Endothelial cell of umbilical vein (primary cell): Measurements from ENCODE around the gene SAYSD1. TPM values are rescaled to one million over a fixed set of nuclear protein-coding genes. Genes with fewer than 3 reads are reported as not detected.

Experiments used
- BruUV-seq: library from RNA; stranded (reverse); fragments of 400-500 nt; replicated peaks from 2 replicates; lab custom pipeline; 2021; lab: Mats Ljungman, UMichigan
- CTCF ChIA-PET: fragments of 300-600, 350-600 bp; sonication (Branson Sonifier 250); formaldehyde crosslinking; loops from one replicate; lab custom pipeline; 2021; ENCODE audit warnings: antibody characterized with exemption, inconsistent platforms; lab: Charles Lee
- POLR2A ChIA-PET: fragments of 300-600, 350-600 bp; sonication (Branson Sonifier 250); formaldehyde crosslinking; loops from one replicate; lab custom pipeline; 2021; ENCODE audit warnings: antibody characterized with exemption, inconsistent platforms; lab: Charles Lee
- DNase-seq: peaks from one replicate; pipeline ENCODE4 v3.0.0-alpha.2; 2011; ENCODE audit warnings: low read depth, low spot score
- FAIRE-seq: peaks from 2 replicates; lab custom pipeline; 2011; peaks lifted over from hg19 to GRCh38; lab: Jason Lieb, UNC
- H2AFZ ChIP-seq: 2 replicates; pipeline ENCODE4 v1.6.0; 2012; ENCODE audit warnings: low read depth, low read length, control low read depth, inconsistent platforms
- H3K27ac ChIP-seq: 2 replicates; pipeline ENCODE4 v1.5.1; 2011; ENCODE audit warnings: low read depth, mild to moderate bottlenecking, control low read depth, low read length, moderate library complexity; ENCODE audit not compliant: insufficient read depth
- H3K27me3 ChIP-seq, 2 experiments: 2 replicates each; pipeline versions ENCODE4 v1.6.0 to v1.6.1; 2011; ENCODE audit warnings: low read length in 2 of 2, mixed read lengths in 1 of 2; ENCODE audit not compliant: control insufficient read depth in 2 of 2, insufficient read depth in 2 of 2
- H3K36me3 ChIP-seq, 2 experiments: 2 replicates in 1 of 2; 3 replicates in 1 of 2; pipeline ENCODE4 v1.5.1; 2011; ENCODE audit warnings: low read length in 2 of 2, mild to moderate bottlenecking in 1 of 2, moderate library complexity in 1 of 2; ENCODE audit not compliant: control insufficient read depth in 2 of 2, insufficient read depth in 2 of 2; ENCODE audit errors: extremely low read depth in 1 of 2
- H3K4me1 ChIP-seq: 3 replicates; pipeline ENCODE4 v1.5.1; 2011; ENCODE audit warnings: mild to moderate bottlenecking, low read length; ENCODE audit not compliant: control insufficient read depth, insufficient read depth; ENCODE audit errors: extremely low read depth
- H3K4me2 ChIP-seq: 2 replicates; pipeline ENCODE4 v1.6.1; 2011; ENCODE audit warnings: low read length, control low read depth, mixed read lengths; ENCODE audit not compliant: insufficient read depth
- H3K4me3 ChIP-seq, 3 experiments: fragments of 200-600 bp in 1 of 3; sonication (generic), shearing (Covaris generic) in 1 of 3; replicated peaks in 1 of 3; 2 replicates each; pipeline ENCODE4 v1.5.1; 2011 to 2016; ENCODE audit warnings: control low read depth in 3 of 3, low read length in 3 of 3, mild to moderate bottlenecking in 2 of 3, inconsistent platforms in 1 of 3, low read depth in 1 of 3, moderate library complexity in 1 of 3; ENCODE audit not compliant: insufficient read depth in 1 of 3
- H3K79me2 ChIP-seq: 2 replicates; pipeline ENCODE4 v1.6.0; 2012; ENCODE audit warnings: low read length, inconsistent platforms; ENCODE audit not compliant: control insufficient read depth, insufficient read depth
- H3K9ac ChIP-seq: replicated peaks from 2 replicates; pipeline ENCODE3; 2011; ENCODE audit warnings: low read length, control low read depth; ENCODE audit not compliant: insufficient read depth; ENCODE audit errors: extremely low read depth
- H3K9me1 ChIP-seq: replicated peaks from 3 replicates; pipeline ENCODE4 v1.6.0; 2011; ENCODE audit warnings: mild to moderate bottlenecking, low read length; ENCODE audit not compliant: control insufficient read depth, insufficient read depth; ENCODE audit errors: extremely low read depth
- H3K9me3 ChIP-seq: replicated peaks from 2 replicates; pipeline ENCODE4 v1.5.1; 2012; ENCODE audit warnings: low read length, inconsistent platforms; ENCODE audit not compliant: control insufficient read depth, insufficient read depth
- H4K20me1 ChIP-seq: replicated peaks from 2 replicates; pipeline ENCODE3; 2011; ENCODE audit warnings: mild to moderate bottlenecking, low read length; ENCODE audit not compliant: control insufficient read depth, insufficient read depth; ENCODE audit errors: extremely low read depth
- EZH2 ChIP-seq: IDR thresholded peaks from 2 replicates; pipeline ENCODE4 v1.6.1; 2012; ENCODE audit warnings: borderline replicate concordance, low read depth, mild to moderate bottlenecking, moderate library complexity, low read length, inconsistent platforms; ENCODE audit not compliant: severe bottlenecking
- FOS ChIP-seq: IDR thresholded peaks from 2 replicates; pipeline ENCODE4 v1.6.1; 2011; ENCODE audit warnings: mild to moderate bottlenecking, low read length, moderate library complexity, borderline replicate concordance; ENCODE audit not compliant: insufficient read depth
- GATA2 ChIP-seq: IDR thresholded peaks from 2 replicates; pipeline ENCODE4 v1.7.0; 2011; ENCODE audit warnings: low read depth, mild to moderate bottlenecking, moderate library complexity, mixed read lengths, low read length; ENCODE audit not compliant: insufficient read length, insufficient read depth
- JUN ChIP-seq: IDR thresholded peaks from 2 replicates; pipeline ENCODE4 v1.6.1; 2011; ENCODE audit warnings: borderline replicate concordance, low read depth; ENCODE audit not compliant: insufficient read length, insufficient read depth
- MYC ChIP-seq: IDR thresholded peaks from one replicate; pipeline ENCODE4 v1.6.1; 2011; ENCODE audit warnings: mild to moderate bottlenecking, low read depth, low read length
- POLR2A ChIP-seq: IDR thresholded peaks from 2 replicates; pipeline ENCODE4 v1.6.1; 2012; ENCODE audit warnings: low read depth, mild to moderate bottlenecking, control low read depth, low read length
- POLR2AphosphoS5 ChIP-seq: IDR thresholded peaks from 2 replicates; pipeline ENCODE4 v1.6.1; 2012; ENCODE audit warnings: low read depth, mild to moderate bottlenecking, control low read depth, low read length, moderate library complexity; ENCODE audit not compliant: insufficient read depth
- dilution Hi-C: fragments of 300-500 bp; cut with MboI; formaldehyde crosslinking; loops from one replicate; pipeline ENCODE4 v1.15.0; 2019; ENCODE audit warnings: low sequenced_read_pairs; ENCODE audit not compliant: extremely low pct_ligation_motif_present
- intact Hi-C: fragments of 100-400 bp; cut with micrococcal nuclease; formaldehyde crosslinking; loops from one replicate; pipeline ENCODE4 v1.10.0; 2022
- polyA plus RNA-seq, 4 experiments: library from polyadenylated mRNA; depleted of rRNA in 3 of 4; stranded (reverse) in 3 of 4; unstranded in 1 of 4; fragments of >200 nt; gene quantifications; 2 replicates each; pipeline versions ENCODE4 v1.2.1 to v1.2.3, GENCODE V29; 2011 to 2012; ENCODE audit warnings: missing spikeins in 1 of 4
- total RNA-seq: library from RNA; stranded (reverse); gene quantifications from 2 replicates; pipeline ENCODE4 v1.2.3, GENCODE V29; 2021
- TF ChIP-seq, protein P1 (sequence below), 2 donors: IDR thresholded peaks; 1 replicate in 1 of 2; 2 replicates in 1 of 2; pipeline ENCODE4 v1.5.1; 2011; ENCODE audit warnings: low read length in 2 of 2, mild to moderate bottlenecking in 2 of 2, moderate library complexity in 2 of 2, control low read depth in 1 of 2, inconsistent platforms in 1 of 2, low read depth in 1 of 2; ENCODE audit not compliant: insufficient read depth in 1 of 2; ENCODE audit errors: extremely low read depth in 1 of 2
- TF ChIP-seq, protein P2 (sequence below): IDR thresholded peaks from 2 replicates; pipeline ENCODE4 v1.6.1; 2011; ENCODE audit not compliant: insufficient read depth, insufficient read length

Gene SAYSD1
- total and polyA plus RNA-seq, 2 donors (not counting 3 experiments of a cell fraction or from before 2014, with no cell fraction given): 9.0 to 9.7 TPM

DNA sequence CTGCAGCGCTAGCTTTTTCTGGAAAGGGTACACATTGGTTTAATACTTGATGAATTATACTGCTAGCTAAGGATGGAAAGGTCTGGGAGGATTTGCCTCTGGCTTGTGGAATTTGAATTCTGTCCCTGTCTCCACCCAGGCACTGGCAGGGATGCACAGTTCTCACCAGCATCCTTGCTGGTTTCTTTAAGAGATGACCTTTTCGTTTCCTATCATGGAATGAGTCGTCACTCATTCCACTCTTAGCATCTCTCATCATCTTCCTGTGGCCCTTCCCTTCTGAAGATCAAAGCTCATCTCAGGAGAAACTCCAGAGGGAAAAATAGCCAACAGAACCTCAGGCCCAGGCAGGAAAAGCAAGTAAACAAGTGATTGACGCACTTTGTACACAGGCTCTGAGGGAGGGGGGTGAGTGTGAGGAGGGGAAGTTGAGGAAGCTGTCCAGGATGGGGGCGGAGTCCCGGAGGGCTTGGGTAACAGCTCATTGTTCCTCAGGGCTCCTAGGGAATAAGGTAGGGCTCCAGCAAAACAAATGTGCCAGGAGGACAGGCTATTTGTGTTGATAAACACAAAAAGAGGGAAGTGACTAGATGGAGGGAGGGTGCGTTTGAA lies 25.7 kb upstream of the SAYSD1 start:
- Histone ChIP-seq H4K20me1 (no peaks in the 10 kb centered on the region), H3K9ac (no peak overlapping the region), H3K36me3 (no peaks in the 10 kb centered on the region), H3K27me3 (no peaks in the 10 kb centered on the region), H3K4me3 (no peak overlapping the region), H3K27ac (no peak overlapping the region), H3K4me1 (no peaks in the 10 kb centered on the region), H3K4me2 (no peak overlapping the region), H3K79me2 (no peaks in the 10 kb centered on the region), H2AFZ (no peak overlapping the region), H3K9me3 (no peaks in the 10 kb centered on the region), H3K9me1 (no peaks in the 10 kb centered on the region)
- dilution Hi-C loops (no loop called here), intact Hi-C loops (no loop called here)
- CTCF ChIA-PET: interaction anchor here (1.2 kb wide), 1 partner anchor 162 kb away, joined by 3 read pairs; no protein-coding TSS in a partner anchor
- POLR2A ChIA-PET: no interaction called here
- no TSS peak for BruUV-seq
- no peak for TF ChIP-seq JUN
- no peak for TF ChIP-seq FOS
- no peak for TF ChIP-seq GATA2
- TF ChIP-seq POLR2A: no peak
- no peak for TF ChIP-seq EZH2
- no peak for TF ChIP-seq POLR2AphosphoS5
- no peak for TF ChIP-seq MYC
- TF ChIP-seq, protein P1, sequence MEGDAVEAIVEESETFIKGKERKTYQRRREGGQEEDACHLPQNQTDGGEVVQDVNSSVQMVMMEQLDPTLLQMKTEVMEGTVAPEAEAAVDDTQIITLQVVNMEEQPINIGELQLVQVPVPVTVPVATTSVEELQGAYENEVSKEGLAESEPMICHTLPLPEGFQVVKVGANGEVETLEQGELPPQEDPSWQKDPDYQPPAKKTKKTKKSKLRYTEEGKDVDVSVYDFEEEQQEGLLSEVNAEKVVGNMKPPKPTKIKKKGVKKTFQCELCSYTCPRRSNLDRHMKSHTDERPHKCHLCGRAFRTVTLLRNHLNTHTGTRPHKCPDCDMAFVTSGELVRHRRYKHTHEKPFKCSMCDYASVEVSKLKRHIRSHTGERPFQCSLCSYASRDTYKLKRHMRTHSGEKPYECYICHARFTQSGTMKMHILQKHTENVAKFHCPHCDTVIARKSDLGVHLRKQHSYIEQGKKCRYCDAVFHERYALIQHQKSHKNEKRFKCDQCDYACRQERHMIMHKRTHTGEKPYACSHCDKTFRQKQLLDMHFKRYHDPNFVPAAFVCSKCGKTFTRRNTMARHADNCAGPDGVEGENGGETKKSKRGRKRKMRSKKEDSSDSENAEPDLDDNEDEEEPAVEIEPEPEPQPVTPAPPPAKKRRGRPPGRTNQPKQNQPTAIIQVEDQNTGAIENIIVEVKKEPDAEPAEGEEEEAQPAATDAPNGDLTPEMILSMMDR (IDR thresholded peaks at IDR 0.05; ENCODE audit: extremely low read depth in 1 of 2, insufficient read depth in 1 of 2, low read depth in 1 of 2, low read length in 2 of 2): no peak
- TF ChIP-seq, protein P2, sequence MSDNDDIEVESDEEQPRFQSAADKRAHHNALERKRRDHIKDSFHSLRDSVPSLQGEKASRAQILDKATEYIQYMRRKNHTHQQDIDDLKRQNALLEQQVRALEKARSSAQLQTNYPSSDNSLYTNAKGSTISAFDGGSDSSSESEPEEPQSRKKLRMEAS: no peak
- DNase-seq: no peak
- FAIRE-seq: no peak
